K562 (cell line): ENCODE measurements around the gene KCNA10. TPM values are rescaled to one million over a fixed set of nuclear protein-coding genes. Genes with fewer than 3 reads are reported as not detected.

Source experiments
- ATAC-seq: fragments of 200-7000 bp; cut with Tn5 transposase; 3 replicates; pipeline ENCODE4 v1.9.1; 2020; ENCODE audit warnings: moderate library complexity
- BruUV-seq: library from RNA; stranded (reverse); fragments of 400-500 nt; replicated peaks from 2 replicates; lab custom pipeline; 2021; lab: Mats Ljungman, UMichigan
- CTCF ChIA-PET: fragments of 300-600 bp; formaldehyde crosslinking; extraction: SDS; loops from one replicate; lab custom pipeline; 2021; ENCODE audit warnings: low intra/inter-chr PET ratio; lab: Yijun Ruan, JAX
- POLR2A ChIA-PET: fragments of 300-600, 350-650 bp; sonication (Branson Sonifier 250); formaldehyde crosslinking; extraction: SDS; loops from one replicate; lab custom pipeline; 2021; ENCODE audit warnings: antibody characterized with exemption, inconsistent platforms; lab: Yijun Ruan, JAX
- DNase-seq, 4 experiments: peaks; one replicate each; pipeline versions ENCODE4 v3.0.0 to v3.0.0-alpha.2; 2011 to 2018; ENCODE audit warnings: low spot score in 3 of 4, mixed read lengths in 3 of 4; ENCODE audit errors: extremely low read depth in 1 of 4
- FAIRE-seq: peaks from 2 replicates; lab custom pipeline; 2011; peaks lifted over from hg19 to GRCh38; lab: Jason Lieb, UNC
- H2AFZ ChIP-seq: 2 replicates; pipeline ENCODE4 v1.6.0; 2011; ENCODE audit warnings: low read depth, low read length, control low read depth, inconsistent platforms
- H3K27ac ChIP-seq: fragments of 200-600 bp; 3 replicates; pipeline ENCODE4 v1.8.0; 2011; ENCODE audit warnings: low read depth, mild to moderate bottlenecking, control low read depth, inconsistent platforms, low read length, moderate library complexity, mixed read lengths; ENCODE audit errors: extremely low read depth
- H3K27me3 ChIP-seq, 2 experiments: fragments of 300-600 bp in 1 of 2; 2 replicates in 1 of 2; 3 replicates in 1 of 2; pipeline versions ENCODE4 v1.6.0 to v1.8.0; 2011; ENCODE audit warnings: inconsistent platforms in 2 of 2, low read length in 2 of 2, mild to moderate bottlenecking in 1 of 2, mixed read lengths in 1 of 2, moderate library complexity in 1 of 2; ENCODE audit not compliant: control insufficient read depth in 2 of 2, insufficient read depth in 2 of 2
- H3K36me3 ChIP-seq: fragments of 300-600 bp; 3 replicates; pipeline ENCODE4 v1.8.0; 2011; ENCODE audit warnings: mild to moderate bottlenecking, low read length, inconsistent platforms; ENCODE audit not compliant: control insufficient read depth, insufficient read depth
- H3K4me1 ChIP-seq, 2 experiments: fragments of 200-600 bp in 1 of 2; replicated peaks in 1 of 2; 2 replicates in 1 of 2; 3 replicates in 1 of 2; pipeline versions ENCODE4 v1.5.1 to v1.8.0; 2011; ENCODE audit warnings: inconsistent platforms in 2 of 2, low read length in 2 of 2, mild to moderate bottlenecking in 1 of 2, mixed read lengths in 1 of 2, moderate library complexity in 1 of 2; ENCODE audit not compliant: control insufficient read depth in 2 of 2, insufficient read depth in 2 of 2
- H3K4me2 ChIP-seq: 2 replicates; pipeline ENCODE4 v1.6.1; 2011; ENCODE audit warnings: low read length, control low read depth, inconsistent platforms, mixed read lengths; ENCODE audit not compliant: insufficient read depth
- H3K4me3 ChIP-seq: fragments of 200-600 bp; sonication (generic), shearing (Covaris generic); 2 replicates; pipeline ENCODE4 v1.5.1; 2016; ENCODE audit warnings: control low read depth, inconsistent platforms
- H3K79me2 ChIP-seq: fragments of 200-600 bp; 3 replicates; pipeline ENCODE4 v1.8.0; 2011; ENCODE audit warnings: low read length, inconsistent platforms; ENCODE audit not compliant: control insufficient read depth, insufficient read depth
- H3K9ac ChIP-seq, 2 experiments: 2 replicates each; pipeline versions ENCODE4 v1.6.0 to v1.6.1; 2011; ENCODE audit warnings: low read depth in 2 of 2, low read length in 2 of 2, control low read depth in 1 of 2, inconsistent platforms in 1 of 2, mild to moderate bottlenecking in 1 of 2, mixed read lengths in 1 of 2; ENCODE audit not compliant: insufficient read depth in 1 of 2
- H3K9me1 ChIP-seq: one replicate; pipeline ENCODE4 v1.6.0; 2011; ENCODE audit warnings: inconsistent platforms, mild to moderate bottlenecking, low read length, moderate library complexity; ENCODE audit not compliant: control insufficient read depth, insufficient read depth
- H3K9me3 ChIP-seq: replicated peaks from 2 replicates; pipeline ENCODE4 v1.5.1; 2011; ENCODE audit warnings: low read depth, low read length, inconsistent platforms; ENCODE audit not compliant: control insufficient read depth, insufficient read depth
- H4K20me1 ChIP-seq: replicated peaks from 2 replicates; pipeline ENCODE4 v1.6.1; 2011; ENCODE audit warnings: low read length, inconsistent platforms, mixed read lengths; ENCODE audit not compliant: control insufficient read depth, insufficient read depth
- BCLAF1 ChIP-seq, 2 experiments: fragments of 450-650 bp in 1 of 2; IDR thresholded peaks; 2 replicates each; pipeline ENCODE4 v1.6.1; 2011 to 2017; ENCODE audit warnings: low read depth in 2 of 2, antibody characterized with exemption in 1 of 2, borderline replicate concordance in 1 of 2, low read length in 1 of 2, mild to moderate bottlenecking in 1 of 2, mixed read lengths in 1 of 2; ENCODE audit not compliant: control insufficient read depth in 1 of 2
- DPF2 ChIP-seq: fragments of 450-650 bp; IDR thresholded peaks from 2 replicates; pipeline ENCODE4 v1.6.1; 2016
- ELF2 ChIP-seq: fragments of 250-450 bp; sonication (Bioruptor Pico); IDR thresholded peaks from 2 replicates; pipeline ENCODE4 v1.5.0; 2021; ENCODE audit warnings: mild to moderate bottlenecking
- ESRRB ChIP-seq: fragments of 250-450 bp; sonication (Bioruptor Pico); IDR thresholded peaks from 2 replicates; pipeline ENCODE4 v1.5.0; 2020; ENCODE audit warnings: mild to moderate bottlenecking, moderate library complexity, borderline replicate concordance
- GATAD2B ChIP-seq: fragments of 450-650 bp; IDR thresholded peaks from 2 replicates; pipeline ENCODE4 v1.6.1; 2017; ENCODE audit warnings: mild to moderate bottlenecking, borderline replicate concordance
- PBX2 ChIP-seq, 2 experiments: IDR thresholded peaks in 1 of 2; conservative IDR thresholded peaks in 1 of 2; 2 replicates each; pipeline ENCODE4 v1.6.1; 2016; ENCODE audit warnings: low read depth in 2 of 2, mild to moderate bottlenecking in 1 of 2, missing compliant biosample characterization in 1 of 2, missing genetic modification characterization in 1 of 2, moderate library complexity in 1 of 2
- SMARCA4 ChIP-seq: fragments of 450-650 bp; IDR thresholded peaks from 2 replicates; pipeline ENCODE4 v1.6.1; 2016
- ZNF785 ChIP-seq: fragments of 250-450 bp; sonication (Bioruptor Pico); IDR thresholded peaks from 2 replicates; pipeline ENCODE4 v1.4.0; 2020; ENCODE audit warnings: mild to moderate bottlenecking
- WGBS: fragments of 100-300 bp; shearing (Covaris generic); methylation state at CpG from one replicate; pipeline ENCODE4 v1.1.6; 2016; ENCODE audit warnings: low coverage, mixed read lengths; ENCODE audit not compliant: insufficient coverage; ENCODE audit errors: missing lambda C conversion rate; 5-methylcytosine and 5-hydroxymethylcytosine counted together
- in situ Hi-C: fragments of 300-500 bp; cut with MboI; formaldehyde crosslinking; loops from 4 replicates; pipeline ENCODE4 v1.15.0; 2018; ENCODE audit warnings: inconsistent platforms, mixed read lengths
- intact Hi-C: fragments of 100-400 bp; cut with micrococcal nuclease; formaldehyde crosslinking; loops from 2 replicates; pipeline ENCODE4 v1.14.2; 2022
- polyA plus RNA-seq, 8 experiments: library from polyadenylated mRNA; depleted of rRNA in 4 of 8; stranded (reverse) in 5 of 8; unstranded in 3 of 8; fragments of >200 nt; fragmentation: Nextera tagmentation in 2 of 8; fragmentation: Illumina TruSeq in 1 of 8; extraction: Ambion mirVana in 2 of 8; extraction: Trizol in 1 of 8; gene quantifications; 2 replicates each; pipeline versions ENCODE4 v1.2.1 to v1.2.3, GENCODE V29; 2011 to 2014; ENCODE audit warnings: inconsistent platforms in 1 of 8, missing spikeins in 1 of 8
- total RNA-seq, 7 experiments: library from RNA; depleted of rRNA in 6 of 7; stranded (reverse); fragments of >200 nt in 6 of 7; fragmentation: Illumina TruSeq in 2 of 7; extraction: Trizol in 2 of 7; gene quantifications; 2 replicates each; pipeline versions ENCODE4 v1.2.1 to v1.2.3, GENCODE V29; 2011 to 2021; ENCODE audit warnings: low replicate concordance in 1 of 7

KCNA10 gene
- total and polyA plus RNA-seq, 9 of the 15 experiments (the other 6 are each of a cell fraction or from before 2014, with no cell fraction given) = not detected

- H3K9me3 ChIP-seq = no peaks in the 10 kb centered on the region
- H3K4me3 ChIP-seq = no peak overlapping the region
- no peaks in the 10 kb centered on the region for H3K9me1 ChIP-seq
- H3K36me3 ChIP-seq = no peaks in the 10 kb centered on the region
- peaks cover 1 to 4% of the 10 kb centered on the region in 2 experiments; a peak in 1 of 5 replicates for H3K27me3 ChIP-seq
- intact Hi-C loops (no loop called here), in situ Hi-C loops (no loop called here)
- H3K4me2 ChIP-seq = no peak overlapping the region
- DNase-seq (no peak), ATAC-seq (no peak), FAIRE-seq (no peak)
- peaks cover 6% of the 10 kb centered on the region; the same call in 1 of the 2 replicates for H4K20me1 ChIP-seq
- H3K27ac ChIP-seq = no peak overlapping the region
- no TSS peak for BruUV-seq
- ChIA-PET POLR2A (no interaction called here), CTCF (interaction anchor here (0.6 kb wide), 2 partner anchors 166 to 246 kb away, joined by 3 read pairs; no protein-coding TSS in a partner anchor)
- no peaks in the 10 kb centered on the region for H3K4me1 ChIP-seq
- WGBS = 0% methylated on average over 3 of the region's 3 CpGs
- no peaks in the 10 kb centered on the region for H3K79me2 ChIP-seq
- H2AFZ ChIP-seq = no peak overlapping the region
- H3K9ac ChIP-seq = no peak overlapping the region
- TF ChIP-seq DPF2 (no peak), ELF2 (CRISPR knock-in tag) (no peak), PBX2 (CRISPR knock-in tag; IDR thresholded peaks at IDR 0.05; ENCODE audit: low read depth) (no peak), PBX2 (tag; conservative IDR thresholded peaks at IDR 0.05; ENCODE audit: low read depth) (no peak), ESRRB (CRISPR knock-in tag) (no peak), GATAD2B (no peak), SMARCA4 (no peak), ZNF785 (CRISPR knock-in tag) (no peak), BCLAF1 (IDR thresholded peaks at IDR 0.05; ENCODE audit: borderline replicate concordance in 1 of 2, control insufficient read depth in 1 of 2, low read depth in 2 of 2, low read length in 1 of 2) (no peak)
Observed at GRCh38 chr1:110544753-110545152, 25.8 kb upstream of the KCNA10 start.
